SU-DHL-6 (cell line): ENCODE results near the gene PRKCA.

Experiments
- H2AFZ ChIP-seq: fragments of 200-600 bp; sonication (generic); 2 replicates; pipeline ENCODE4 v1.6.1; 2014; ENCODE audit warnings: low read depth, mild to moderate bottlenecking, moderate library complexity, mixed read lengths, antibody characterized with exemption, low read length; ENCODE audit not compliant: severe bottlenecking
- H3F3A ChIP-seq: fragments of 200-600 bp; shearing (Covaris generic); 2 replicates; pipeline ENCODE4 v1.6.0; 2016; ENCODE audit warnings: antibody characterized with exemption, mild to moderate bottlenecking; ENCODE audit not compliant: insufficient read depth
- H3K27ac ChIP-seq: fragments of 200-600 bp; sonication (generic); 2 replicates; pipeline ENCODE4 v1.5.1; 2016; ENCODE audit warnings: low read depth, mild to moderate bottlenecking, low read length, moderate library complexity, mixed read lengths
- H3K27me3 ChIP-seq: fragments of 200-600 bp; sonication (generic), shearing (Covaris generic); 2 replicates; pipeline ENCODE4 v1.6.0; 2014; ENCODE audit warnings: mild to moderate bottlenecking, low read length
- H3K36me3 ChIP-seq: fragments of 200-600 bp; sonication (generic); 2 replicates; pipeline ENCODE4 v1.6.1; 2014; ENCODE audit warnings: mild to moderate bottlenecking, low read length, mixed read lengths
- H3K4me2 ChIP-seq: fragments of 300-600, 200-600 bp; shearing (Covaris generic), sonication (generic); 2 replicates; pipeline ENCODE4 v1.6.0; 2014; ENCODE audit warnings: low read length, low read depth, mild to moderate bottlenecking; ENCODE audit not compliant: poor library complexity, severe bottlenecking
- H3K4me3 ChIP-seq: fragments of 200-600 bp; sonication (generic); 2 replicates; pipeline ENCODE4 v1.5.1; 2014; ENCODE audit warnings: antibody characterized with exemption, low read length, mild to moderate bottlenecking, mixed read lengths; ENCODE audit not compliant: insufficient read depth, poor library complexity, severe bottlenecking
- H3K79me2 ChIP-seq: fragments of 200-600 bp; sonication (generic); 2 replicates; pipeline ENCODE4 v1.6.1; 2014; ENCODE audit warnings: mild to moderate bottlenecking, low read length, moderate library complexity; ENCODE audit not compliant: insufficient read depth
- H3K9ac ChIP-seq: fragments of 200-600 bp; sonication (generic); 2 replicates; pipeline ENCODE4 v1.7.0; 2014; ENCODE audit warnings: mild to moderate bottlenecking, low read length
- H3K9me2 ChIP-seq: fragments of 200-600 bp; sonication (generic); replicated peaks from 2 replicates; pipeline ENCODE4 v1.6.1; 2014; ENCODE audit warnings: low read length; ENCODE audit not compliant: insufficient read depth
- H3K9me3 ChIP-seq: fragments of 200-600 bp; sonication (generic); 2 replicates; pipeline ENCODE4 v1.6.1; 2014; ENCODE audit warnings: low read length, mixed read lengths; ENCODE audit not compliant: insufficient read depth
- H4K20me1 ChIP-seq: fragments of 200-600 bp; sonication (generic); 2 replicates; pipeline ENCODE4 v1.6.1; 2014; ENCODE audit warnings: low read depth, mild to moderate bottlenecking, antibody characterized with exemption, low read length, moderate library complexity, mixed read lengths
- CTCF ChIP-seq: fragments of 200-600 bp; sonication (generic); IDR thresholded peaks from one replicate; pipeline ENCODE4 v1.5.1; 2017; ENCODE audit warnings: antibody characterized with exemption, mild to moderate bottlenecking, low read length, moderate library complexity; ENCODE audit not compliant: insufficient read depth, poor library complexity, severe bottlenecking
- EZH2phosphoT487 ChIP-seq: fragments of 200-600 bp; sonication (generic), shearing (Covaris generic); conservative IDR thresholded peaks from 2 replicates; pipeline ENCODE4 v1.6.1; 2018; ENCODE audit warnings: mild to moderate bottlenecking, antibody characterized with exemption, low read length, moderate library complexity, mixed read lengths

Gene PRKCA

GRCh38 chr17:66605541-66605940, 303.1 kb downstream of the PRKCA start:
- no peak for TF ChIP-seq EZH2phosphoT487
- no peak for TF ChIP-seq CTCF
- no peak overlapping the region for H3K4me3 ChIP-seq
- H3K27ac ChIP-seq: no peak overlapping the region
- no peaks in the 10 kb centered on the region for H4K20me1 ChIP-seq
- peaks cover 17% of the 10 kb centered on the region; the same call in 1 of the 2 replicates for H3K36me3 ChIP-seq
- no peaks in the 10 kb centered on the region for H3K27me3 ChIP-seq
- H2AFZ ChIP-seq: no peak overlapping the region
- peaks cover 66% of the 10 kb centered on the region for H3K79me2 ChIP-seq
- H3K9me2 ChIP-seq: no peaks in the 10 kb centered on the region
- no peaks in the 10 kb centered on the region; the same call in 1 of the 2 replicates for H3K9me3 ChIP-seq
- no peaks in the 10 kb centered on the region for H3F3A ChIP-seq
- H3K4me2 ChIP-seq: no peak overlapping the region
- no peak overlapping the region for H3K9ac ChIP-seq

- Histone ChIP-seq H3K4me3 (no peak overlapping the region), H3K9me3 (no peaks in the 10 kb centered on the region; the same call in 1 of the 2 replicates), H3K9ac (no peak overlapping the region), H3K4me2 (no peak overlapping the region), H3K79me2 (peaks cover 64% of the 10 kb centered on the region), H4K20me1 (no peaks in the 10 kb centered on the region; the same call in 1 of the 2 replicates), H2AFZ (no peak overlapping the region), H3K27ac (no peak overlapping the region), H3K9me2 (no peaks in the 10 kb centered on the region), H3K36me3 (peaks cover 22% of the 10 kb centered on the region), H3K27me3 (no peaks in the 10 kb centered on the region), H3F3A (no peaks in the 10 kb centered on the region)
- TF ChIP-seq CTCF: no peak
- TF ChIP-seq EZH2phosphoT487: no peak
These were observed 308.1 kb downstream of the PRKCA start for GRCh38 chr17:66610361-66611133.

- Histone ChIP-seq H3K9me2 (no peaks in the 10 kb centered on the region), H3F3A (no peaks in the 10 kb centered on the region), H3K27ac (no peak overlapping the region), H3K36me3 (peaks cover 22% of the 10 kb centered on the region), H3K27me3 (no peaks in the 10 kb centered on the region), H3K9me3 (no peaks in the 10 kb centered on the region; the same call in 1 of the 2 replicates), H3K4me2 (no peak overlapping the region), H3K4me3 (no peak overlapping the region), H4K20me1 (no peaks in the 10 kb centered on the region; the same call in 1 of the 2 replicates), H3K79me2 (peaks cover 62% of the 10 kb centered on the region), H2AFZ (no peak overlapping the region), H3K9ac (no peak overlapping the region)
- TF ChIP-seq EZH2phosphoT487 (no peak), CTCF (no peak)
These were observed 309.0 kb downstream of the PRKCA start for GRCh38 chr17:66611397-66611796.
